CD4-positive, alpha-beta T cell treated with Interleukin-15 for 1 hour (primary cell): ENCODE measurements around the gene GALNT6.
A peak's percentile ranks its signal among the peaks of the same experiment; 100 is the strongest.

Experiments used
- DNase-seq: peaks from one replicate; pipeline ENCODE4 v3.0.0-alpha.2; 2020

Gene GALNT6

GRCh38 chr12:51391283-51392123, at the start of gene GALNT6:
TSS of gene GALNT6 (minus strand) at chr12:51391406. CDS start at chr12:51379781, 11,625 bp downstream.
- peak; percentile 78 for DNase-seq

- DNase-seq: no peak
Measured at GRCh38 chr12:51439330-51439729, 48.1 kb upstream of the GALNT6 start.

GRCh38 chr12:51437431-51437830, 46.2 kb upstream of the GALNT6 start:
- DNase-seq: no peak

GRCh38 chr12:51434305-51434704, 43.1 kb upstream of the GALNT6 start:
- DNase-seq: no peak

GRCh38 chr12:51432921-51433320, 41.7 kb upstream of the GALNT6 start:
- DNase-seq: no peak

GRCh38 chr12:51430196-51430895, 39.1 kb upstream of the GALNT6 start:
- DNase-seq: no peak

- no peak for DNase-seq
Measured at GRCh38 chr12:51429700-51430099, 38.5 kb upstream of the GALNT6 start.

- DNase-seq: no peak
Measured at GRCh38 chr12:51428256-51428655, 37.0 kb upstream of the GALNT6 start.

GRCh38 chr12:51424662-51425539, 33.7 kb upstream of the GALNT6 start, which contains the start of gene SLC4A8:
TSS of gene SLC4A8 (plus strand) at chr12:51424831. CDS start at chr12:51424988, 157 bp downstream.
- DNase-seq: peak; percentile 86

GRCh38 chr12:51424094-51424661, 33.0 kb upstream of the GALNT6 start:
- no peak for DNase-seq

GRCh38 chr12:51421266-51421884, 30.2 kb upstream of the GALNT6 start:
- peak; percentile 30 for DNase-seq

GRCh38 chr12:51419425-51420193, 28.4 kb upstream of the GALNT6 start:
- DNase-seq: no peak

- DNase-seq: no peak
Measured at GRCh38 chr12:51417826-51418225, 26.6 kb upstream of the GALNT6 start.

- no peak for DNase-seq
Measured at GRCh38 chr12:51415931-51416330, 24.7 kb upstream of the GALNT6 start.

- no peak for DNase-seq
Measured at GRCh38 chr12:51413791-51414190, 22.6 kb upstream of the GALNT6 start.

GRCh38 chr12:51413149-51413548, 21.9 kb upstream of the GALNT6 start:
- DNase-seq: no peak

- DNase-seq: no peak
Measured at GRCh38 chr12:51409846-51410245, 18.6 kb upstream of the GALNT6 start.

- no peak for DNase-seq
Measured at GRCh38 chr12:51407604-51408003, 16.4 kb upstream of the GALNT6 start.

- no peak for DNase-seq
Measured at GRCh38 chr12:51406859-51407258, 15.7 kb upstream of the GALNT6 start.

- DNase-seq: no peak
Measured at GRCh38 chr12:51406290-51406689, 15.1 kb upstream of the GALNT6 start.

GRCh38 chr12:51405801-51406207, 14.6 kb upstream of the GALNT6 start:
- no peak for DNase-seq
